ENCODE data around the gene CDH13. TPM values are rescaled to one million over a fixed set of nuclear protein-coding genes. Genes with fewer than 3 reads are reported as not detected.

Gene CDH13
- total and polyA plus RNA-seq, 2 of the 8 experiments (the other 6 are each of a cell fraction or from before 2014, with no cell fraction given) = 2.3 to 2.4 TPM

GRCh38 chr16:83549316-83550182, 922.8 kb downstream of the CDH13 start:
- Histone ChIP-seq H3K18ac (ENCODE audit: extremely low read depth, low read length) (no peak overlapping the region), H3K36me3 (ENCODE audit: control insufficient read depth in 2 of 4, insufficient read depth in 4 of 4, low read length in 3 of 4) (no peaks in the 10 kb centered on the region), H4K91ac (replicated peaks; ENCODE audit: insufficient read length, low read length) (no peak overlapping the region), H3K79me2 (ENCODE audit: control insufficient read depth in 1 of 2, insufficient read depth in 2 of 2, low read length in 2 of 2) (no peaks in the 10 kb centered on the region), H3K4ac (replicated peaks; ENCODE audit: insufficient read length, low read depth, low read length) (no peak overlapping the region), H2AK5ac (ENCODE audit: low read depth, low read length) (no peak overlapping the region), H3K9me3 (ENCODE audit: insufficient read depth in 2 of 2, low read depth in 1 of 2, low read length in 1 of 2) (0 out of 4 replicates have a peak, but pooled peaks cover 0 to 3% of the 10 kb centered on the region in 2 experiments), H3K56ac (replicated peaks; ENCODE audit: insufficient read length, low read depth, low read length) (no peak overlapping the region), H3K79me1 (ENCODE audit: low read depth, low read length) (no peaks in the 10 kb centered on the region), H2BK15ac (ENCODE audit: low read length) (no peak overlapping the region), H2BK5ac (ENCODE audit: low read depth, low read length) (no peak overlapping the region), H3K27ac (ENCODE audit: low read depth, low read length) (no peak overlapping the region), H3K9ac (replicated peaks in 1 of 4; ENCODE audit: extremely low read depth in 1 of 4, low read depth in 3 of 4, low read length in 3 of 4) (no peak overlapping the region), H4K20me1 (replicated peaks in 1 of 2; ENCODE audit: control insufficient read depth in 1 of 2, insufficient read depth in 2 of 2, low read length in 2 of 2) (no peaks in the 10 kb centered on the region), H2BK120ac (replicated peaks; ENCODE audit: low read depth, low read length) (no peak overlapping the region), H3K23ac (ENCODE audit: insufficient read length) (no peak overlapping the region), H3K4me1 (replicated peaks in 1 of 4; ENCODE audit: control insufficient read depth in 3 of 4, insufficient read depth in 4 of 4, low read length in 3 of 4) (peaks cover 0 to 5% (median 2%) of the 10 kb centered on the region in 4 experiments; a peak in 2 of 7 replicates), H4K5ac (ENCODE audit: insufficient read length, low read depth, low read length) (no peak overlapping the region), H3K27me3 (replicated peaks in 1 of 4; ENCODE audit: control insufficient read depth in 3 of 4, extremely low read depth in 1 of 4, insufficient read depth in 3 of 4, low read length in 3 of 4) (no peaks in the 10 kb centered on the region), H3K4me3 (ENCODE audit: extremely low read depth in 1 of 4, insufficient read depth in 2 of 4, low read depth in 3 of 4, low read length in 4 of 4) (no peak overlapping the region), H2BK12ac (ENCODE audit: low read depth, low read length) (no peak overlapping the region), H3K14ac (ENCODE audit: insufficient read length) (no peak overlapping the region), H2AFZ (ENCODE audit: low read length) (no peak overlapping the region), H2BK20ac (ENCODE audit: low read length) (no peak overlapping the region), H3K23me2 (ENCODE audit: low read depth, low read length) (no peaks in the 10 kb centered on the region; the same call in 1 of the 2 replicates), H4K8ac (ENCODE audit: extremely low read depth, insufficient read depth, low read length) (no peak overlapping the region), H3K4me2 (ENCODE audit: insufficient read depth in 1 of 2, low read depth in 2 of 2, low read length in 2 of 2) (no peak overlapping the region)
- ChIA-PET CTCF (ENCODE audit: partially characterized antibody) (interaction anchor here (1.0 to 1.4 kb wide), 6 partner anchors 9 to 165 kb away, joined by 3 to 6 read pairs (median 3); no protein-coding TSS in a partner anchor), POLR2A (ENCODE audit: partially characterized antibody) (no interaction called here)
- WGBS, 2 experiments (ENCODE audit: extremely low coverage in 1 of 2, insufficient coverage in 1 of 2, insufficient read length in 1 of 2, insufficient replicate concordance in 2 of 2, low coverage in 1 of 2, low lambda C conversion rate in 2 of 2, missing lambda C conversion rate in 1 of 2) = 88% methylated on average over 13 of the region's 13 CpGs; no CpG with 5 or more reads in 1 of the 2 experiments
- DNase-seq (ENCODE audit: low read depth in 1 of 2, low spot score in 2 of 2) (no peak), FAIRE-seq (no peak)
- TF ChIP-seq KDM4A (IDR thresholded peaks at IDR 0.05; ENCODE audit: low read depth, low read length, severe bottlenecking) = no peak
- no peak for TF ChIP-seq SP2 (IDR thresholded peaks at IDR 0.05; ENCODE audit: low read length)
